DMS 273 (cell line): ENCODE data around the gene WDR49.

Experiments
- DNase-seq: peaks from one replicate; lab custom pipeline; 2025; ENCODE audit not compliant: unreplicated experiment; lab: John Stamatoyannopoulos, UW

Gene WDR49

DNA sequence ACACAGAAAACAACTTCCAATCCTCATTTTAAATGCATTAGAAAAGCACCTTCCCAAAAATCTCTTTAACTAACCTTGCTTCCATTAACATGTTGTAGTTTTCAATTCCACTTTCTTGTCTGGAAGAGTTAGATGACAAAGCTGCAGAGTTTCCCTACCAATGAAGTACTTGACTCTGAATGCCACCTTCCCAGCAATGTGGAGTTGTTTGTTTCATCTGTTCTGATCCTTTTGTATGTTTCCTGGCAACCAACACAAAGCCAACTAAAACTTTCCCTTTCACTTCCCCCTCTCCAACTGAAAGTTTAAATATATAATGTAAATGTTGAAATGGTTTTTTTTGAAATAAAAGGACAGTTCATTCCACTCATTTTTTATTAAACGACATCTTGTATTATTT, at the start of gene WDR49:
Gene WDR49 (minus strand): TSS at position 183 of the 400 bp plus-strand sequence. CDS start 517 bp downstream, outside the sequence.
- no peak for DNase-seq

GRCh38 chr3:167700926-167701325, 47.2 kb upstream of the WDR49 start:
- DNase-seq: no peak

- no peak for DNase-seq
Observed at GRCh38 chr3:167700046-167700445, 46.3 kb upstream of the WDR49 start.

GRCh38 chr3:167694121-167694520, 40.4 kb upstream of the WDR49 start:
- no peak for DNase-seq

GRCh38 chr3:167691366-167691765, 37.6 kb upstream of the WDR49 start:
- no peak for DNase-seq

DNA sequence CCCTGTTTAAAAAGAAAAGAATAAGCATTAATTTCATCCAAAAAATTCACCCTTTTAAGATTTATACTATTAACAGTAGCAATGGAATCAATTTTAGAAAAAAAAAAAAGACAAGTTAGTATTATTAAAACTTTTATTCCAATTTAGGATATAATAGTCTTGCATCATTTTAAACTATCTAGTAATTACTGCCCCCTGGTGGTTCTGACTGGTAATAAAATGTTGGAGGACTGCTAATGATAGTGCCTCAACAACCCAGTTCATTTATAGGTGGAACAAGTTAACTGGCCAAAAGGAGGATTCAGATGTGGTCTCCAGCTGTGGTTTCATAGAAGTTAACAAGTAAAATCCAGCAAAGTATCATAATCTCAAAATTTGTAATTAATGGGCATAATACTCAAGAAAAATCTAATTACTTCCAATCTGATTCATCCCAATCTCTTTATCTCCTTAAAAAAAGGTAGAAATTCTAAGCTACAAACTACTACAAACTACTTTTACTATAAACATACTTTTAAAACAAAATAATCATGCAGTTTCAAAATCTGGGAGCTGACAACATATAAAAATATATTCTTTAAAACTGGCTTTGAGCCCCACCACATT, 30.7 kb upstream of the WDR49 start:
- DNase-seq: peak; percentile 93

DNA sequence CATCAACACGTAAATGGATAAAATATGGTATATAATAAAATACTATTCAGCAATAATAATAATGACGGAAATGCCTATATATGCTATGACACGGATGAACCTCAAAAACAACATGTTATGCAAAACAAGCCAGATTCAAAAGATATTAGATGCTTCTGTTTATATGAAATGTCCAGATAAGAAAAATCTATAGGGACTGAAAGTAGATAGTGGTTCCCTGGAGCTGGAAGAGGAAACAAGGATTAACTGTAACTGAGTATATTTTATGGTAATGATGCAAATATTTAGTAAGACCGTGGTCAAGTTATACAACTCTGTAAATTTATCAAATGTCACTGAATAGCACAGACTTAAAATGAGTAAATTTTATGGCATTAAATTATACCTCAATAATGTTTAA, 25.8 kb upstream of the WDR49 start:
- no peak for DNase-seq

GRCh38 chr3:167675848-167676247, 22.1 kb upstream of the WDR49 start:
- DNase-seq: peak; percentile 8

DNA sequence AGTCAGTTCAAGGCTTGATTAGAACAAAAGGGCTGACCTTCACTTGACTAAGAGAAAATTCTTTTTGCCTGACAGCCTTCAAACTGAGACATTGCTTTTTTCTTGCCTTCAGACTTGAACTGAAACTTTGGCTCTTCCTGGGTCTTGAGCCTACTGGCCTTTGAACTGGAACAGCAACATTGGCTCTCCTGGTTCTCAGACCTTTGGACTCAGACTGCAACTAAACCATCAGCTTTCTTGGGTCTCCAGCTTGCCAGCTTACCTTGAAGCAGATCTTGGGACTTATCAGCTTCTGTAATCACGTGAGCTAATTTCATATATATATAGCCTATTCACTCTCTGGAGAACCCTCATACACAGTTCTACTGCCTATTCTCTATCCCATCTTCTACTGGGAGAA, 19.5 kb upstream of the WDR49 start:
- no peak for DNase-seq

DNA sequence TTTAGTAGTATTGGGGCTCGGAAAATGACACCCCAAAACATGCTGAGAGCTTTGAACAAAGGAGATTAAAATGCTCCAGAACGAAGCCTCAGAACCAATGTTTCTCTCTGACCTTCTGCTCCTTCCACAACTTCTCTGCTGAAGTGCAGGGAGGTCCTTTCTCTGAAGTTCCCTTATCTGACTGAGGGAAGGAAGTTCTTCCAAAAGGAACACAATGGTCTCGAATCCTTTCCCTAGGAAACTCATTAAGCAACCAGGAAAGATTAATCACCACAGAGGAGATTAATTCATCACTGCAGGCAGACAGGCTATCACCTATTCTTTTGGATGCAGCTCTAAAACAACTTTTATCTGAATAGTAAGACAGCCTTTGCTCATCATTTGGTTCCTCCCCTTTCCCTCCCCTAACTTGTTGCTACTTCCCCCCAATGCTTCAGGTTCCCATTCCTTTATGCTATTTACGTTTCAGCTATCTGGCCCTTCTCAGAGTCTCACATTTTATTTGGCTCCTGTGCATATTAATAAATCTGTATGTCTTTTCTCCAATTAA, 18.2 kb upstream of the WDR49 start:
- DNase-seq: no peak

DNA sequence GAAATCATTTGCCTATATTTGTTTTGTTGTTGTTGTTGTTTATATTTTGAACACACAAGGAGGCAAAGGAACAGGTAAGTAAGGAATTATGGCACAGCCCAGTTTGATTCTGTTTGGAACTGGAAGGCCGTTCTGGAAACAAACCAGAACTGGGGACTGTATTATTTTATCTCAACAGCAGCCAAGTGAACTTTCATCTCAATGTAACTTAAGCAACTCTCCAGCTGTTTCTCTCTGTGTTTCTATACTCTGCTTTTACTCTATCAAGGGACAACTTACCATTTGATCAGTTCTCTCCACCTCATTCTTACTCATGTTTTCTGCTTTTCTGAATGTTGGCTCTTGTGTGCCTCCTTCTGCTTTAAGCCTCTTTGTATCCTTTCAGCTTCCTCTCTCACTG, 16.0 kb upstream of the WDR49 start:
- no peak for DNase-seq

GRCh38 chr3:167668651-167669050, 14.9 kb upstream of the WDR49 start:
- no peak for DNase-seq

DNA sequence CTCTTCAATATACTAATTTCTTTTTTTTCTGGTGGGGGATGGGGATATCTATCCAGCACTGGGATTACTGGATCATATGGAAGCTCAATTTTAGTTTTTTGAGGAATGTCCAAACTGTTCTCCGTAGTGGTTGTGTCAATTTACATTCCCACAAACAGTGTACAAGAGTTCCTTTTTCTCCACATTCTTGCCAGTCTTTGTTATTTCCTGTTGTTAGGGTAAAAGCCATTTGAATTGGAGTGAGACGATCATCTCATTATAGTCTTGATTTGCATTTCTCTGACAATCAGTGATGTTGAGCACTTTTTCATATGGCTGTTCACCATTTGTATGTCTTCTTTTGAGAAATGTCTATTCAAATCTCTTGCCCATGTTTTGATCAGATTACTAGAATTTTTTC, 12.8 kb upstream of the WDR49 start:
- no peak for DNase-seq

- no peak for DNase-seq
Observed at GRCh38 chr3:167662919-167663400, 9.2 kb upstream of the WDR49 start.

- DNase-seq: no peak
Observed at GRCh38 chr3:167657684-167658225, 4.0 kb upstream of the WDR49 start.

DNA sequence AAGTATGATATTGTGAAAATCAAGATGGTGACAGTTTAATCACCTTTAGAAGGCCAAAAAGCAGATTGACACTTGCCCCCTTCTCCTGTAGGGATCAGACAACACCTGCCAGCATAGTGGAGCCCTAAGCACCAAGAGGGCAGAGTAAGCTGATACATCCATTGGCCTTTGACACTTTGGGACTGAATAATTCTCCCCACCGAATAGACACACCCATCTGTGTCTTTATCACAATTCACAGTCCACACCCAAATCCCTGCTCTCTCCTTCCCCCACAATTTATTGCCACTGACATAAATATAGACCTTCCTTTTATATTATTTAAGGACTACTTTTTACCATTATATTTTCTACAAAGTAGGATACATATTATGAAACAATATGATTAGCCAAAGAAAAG, 3.1 kb upstream of the WDR49 start:
- DNase-seq: no peak

DNA sequence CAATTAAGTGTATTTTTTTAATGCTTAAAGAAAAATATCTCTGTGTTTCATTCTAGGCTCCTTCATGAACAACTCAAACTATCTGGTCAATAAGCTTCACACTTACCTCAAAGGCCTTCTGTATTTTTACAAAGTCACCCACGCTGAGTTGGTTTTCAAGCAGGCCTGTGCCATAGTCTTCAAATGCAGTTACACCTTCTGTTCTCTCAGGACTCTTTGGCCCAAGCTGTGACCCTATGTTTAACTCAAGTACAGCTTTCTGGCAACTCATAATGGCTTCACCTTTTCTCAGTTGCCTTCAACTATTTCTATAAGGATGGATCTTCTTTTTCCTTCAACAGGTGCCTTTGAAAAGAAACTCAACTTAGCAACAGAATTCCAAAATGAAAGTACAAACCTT, 587 bp downstream of the WDR49 start:
- no peak for DNase-seq

GRCh38 chr3:167651826-167652225, 1.9 kb downstream of the WDR49 start:
- no peak for DNase-seq

DNA sequence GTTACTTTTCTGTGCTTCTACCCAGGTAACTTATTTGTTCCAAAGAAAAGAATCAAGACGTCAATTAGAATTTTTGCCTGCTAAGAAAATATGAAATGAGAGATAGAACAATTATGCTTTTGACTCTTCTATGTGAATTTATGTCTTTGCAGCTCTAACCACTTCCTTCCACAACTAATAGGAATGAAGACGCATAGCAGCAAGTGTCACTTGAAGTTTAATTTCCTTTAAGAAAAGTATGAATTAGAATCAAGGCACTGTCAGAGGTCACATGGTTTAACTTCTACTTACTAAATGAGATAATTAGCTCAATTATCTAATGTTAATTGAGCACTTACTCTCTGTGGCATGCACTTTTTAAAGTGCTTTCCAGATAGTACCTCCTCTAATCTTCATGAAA, 3.3 kb downstream of the WDR49 start:
- DNase-seq: no peak

DNA sequence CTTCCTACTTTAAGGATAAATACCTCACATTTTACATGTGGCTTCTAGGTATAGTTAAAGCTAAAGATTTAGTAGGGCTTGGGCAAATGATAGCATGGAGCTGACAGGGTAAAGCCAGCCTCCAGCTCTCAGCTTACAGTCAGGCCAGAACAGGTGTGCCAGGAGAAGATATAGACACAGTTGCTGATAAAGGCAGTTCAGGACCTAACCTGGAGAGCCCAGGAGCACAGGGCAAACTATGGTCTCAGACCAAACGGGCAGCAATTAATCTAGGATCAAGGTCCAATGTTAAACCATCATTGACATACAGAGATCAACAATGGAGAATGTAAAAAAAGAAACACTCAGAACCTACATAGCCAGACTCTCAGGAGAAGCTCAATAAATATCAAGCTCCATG, 4.0 kb downstream of the WDR49 start:
- no peak for DNase-seq

DNA sequence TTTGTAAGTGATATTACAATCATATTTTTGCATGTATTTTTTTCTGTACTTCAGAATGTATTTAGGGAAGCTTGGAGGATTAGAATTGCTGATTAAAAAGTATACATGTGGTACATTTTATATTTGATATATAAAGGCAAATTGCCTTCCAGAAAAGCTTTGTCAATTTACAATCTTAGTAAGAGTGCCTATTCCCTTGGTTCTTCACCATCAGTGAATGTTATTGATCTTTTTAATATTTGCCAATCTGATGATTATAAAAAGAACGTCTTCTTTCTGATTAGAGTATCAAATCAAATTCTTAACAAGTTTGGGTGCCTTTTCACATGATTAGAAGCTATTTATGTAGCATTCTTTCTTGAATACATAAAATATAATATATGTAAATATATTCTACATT, 9.1 kb downstream of the WDR49 start:
- DNase-seq: no peak

DNA sequence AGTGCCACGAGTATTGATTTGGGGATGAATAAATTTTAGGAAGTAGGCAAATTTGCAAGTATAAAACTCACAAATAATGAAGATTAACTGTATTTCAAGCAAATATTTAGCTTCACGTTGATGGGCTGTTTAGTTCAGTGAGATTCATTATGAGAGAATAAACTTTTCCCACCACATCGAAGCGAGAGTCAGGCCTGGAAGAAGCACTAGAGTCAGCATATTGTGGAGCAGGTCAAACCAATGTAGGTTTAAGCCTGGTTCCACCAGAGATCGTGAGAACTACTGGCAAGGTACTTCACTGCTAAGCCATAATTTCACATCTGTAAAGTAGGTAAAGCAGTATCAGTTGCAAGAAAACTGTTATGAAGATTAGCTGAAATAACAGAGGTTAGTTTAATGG, 22.3 kb downstream of the WDR49 start:
- DNase-seq: no peak

DNA sequence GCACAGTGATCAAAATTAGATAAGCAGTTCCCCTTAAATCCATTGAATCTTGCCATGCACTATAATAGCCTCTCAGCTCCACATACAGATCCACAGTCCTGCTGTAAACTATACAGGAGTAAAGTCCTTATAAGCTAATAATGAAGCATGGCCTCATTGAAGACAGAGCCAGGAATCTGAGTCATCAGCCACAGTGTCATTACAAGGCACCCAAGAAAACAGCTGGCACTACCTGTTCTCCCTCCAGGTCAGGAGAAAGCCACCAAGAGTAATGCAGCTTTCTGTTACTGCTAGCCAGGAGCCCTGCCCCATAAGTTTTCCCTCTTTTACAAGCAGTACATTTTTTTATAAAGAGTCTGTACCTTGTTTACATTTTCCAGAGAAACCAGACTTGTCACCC, 27.3 kb downstream of the WDR49 start:
- DNase-seq: no peak
